Transverse colon (tissue), 4 donors: Measurements from ENCODE around the gene UBA6. TPM values are rescaled to one million over a fixed set of nuclear protein-coding genes. Genes with fewer than 3 reads are reported as not detected.

ENCODE experiments used
- DNase-seq: peaks from one replicate; pipeline ENCODE4 v3.0.0-alpha.2; 2019
- H3K27ac ChIP-seq, 4 donors: fragments of 200-600 bp; sonication (generic); 2 replicates each; pipeline ENCODE4 v1.5.1; 2016 to 2018; ENCODE audit warnings: inconsistent platforms in 4 of 4
- H3K27me3 ChIP-seq: fragments of 200-600 bp; sonication (generic); 2 replicates; pipeline ENCODE4 v1.5.1; 2017; ENCODE audit warnings: inconsistent platforms
- H3K36me3 ChIP-seq, 4 donors: fragments of 200-600 bp; sonication (generic); 2 replicates each; pipeline ENCODE4 v1.5.1; 2017 to 2019; ENCODE audit warnings: inconsistent platforms in 4 of 4
- H3K4me1 ChIP-seq, 4 donors: fragments of 200-600 bp; sonication (generic); 2 replicates each; pipeline ENCODE4 v1.5.1; 2017 to 2020; ENCODE audit warnings: inconsistent platforms in 4 of 4
- H3K4me3 ChIP-seq, 4 donors: fragments of 200-600 bp; sonication (generic); 1 replicate in 1 of 4; 2 replicates in 3 of 4; pipeline versions ENCODE4 v1.5.1 to v1.6.1; 2017 to 2019; ENCODE audit warnings: inconsistent platforms in 4 of 4
- H3K9me3 ChIP-seq, 2 donors: fragments of 200-600 bp; sonication (generic); 2 replicates each; pipeline ENCODE4 v1.5.1; 2017 to 2019; ENCODE audit warnings: inconsistent platforms in 2 of 2
- EP300 ChIP-seq: sonication (generic); formaldehyde crosslinking; IDR thresholded peaks from one replicate; pipeline ENCODE4 v1.6.1; 2017; ENCODE audit warnings: antibody characterized with exemption, low read depth
- POLR2A ChIP-seq: fragments of 450-650 bp; IDR thresholded peaks from one replicate; pipeline ENCODE4 v1.6.1; 2016; ENCODE audit warnings: antibody characterized with exemption, mild to moderate bottlenecking, moderate library complexity
- POLR2AphosphoS5 ChIP-seq, 3 donors: sonication (generic); formaldehyde crosslinking; IDR thresholded peaks; one replicate each; pipeline ENCODE4 v1.6.1; 2016; ENCODE audit warnings: antibody characterized with exemption in 3 of 3
- WGBS, 2 donors: methylation state at CpG; one replicate each; pipeline ENCODE4 v1.1.5; 2018; ENCODE audit warnings: low coverage in 1 of 2; 5-methylcytosine and 5-hydroxymethylcytosine counted together
- in situ Hi-C, 4 donors: fragments of 200-750 bp; cut with MboI; loops; one replicate each; pipeline versions ENCODE4 v1.15.0 to v1.15.1; 2017; ENCODE audit warnings: low sequenced_read_pairs in 3 of 4, low pct_ligation_motif_present in 1 of 4, low pct_unique_long_range_greater_than_20kb in 1 of 4
- intact Hi-C: fragments of 100-400 bp; cut with DNase I; formaldehyde crosslinking; loops from one replicate; pipeline ENCODE4 v1.15.1; 2023; ENCODE audit warnings: low total_unique reads
- total RNA-seq, 4 donors: library from RNA; depleted of rRNA; stranded (reverse); fragments of >200 nt; gene quantifications; one replicate each; pipeline ENCODE4 v1.1.0, GENCODE V29; 2016
- TF ChIP-seq, protein P1 (sequence below), 5 experiments: fragments of 200-600 bp in 3 of 5; fragments of 450-650 bp in 2 of 5; sonication (generic) in 3 of 5; IDR thresholded peaks; 1 replicate in 2 of 5; 2 replicates in 3 of 5; pipeline ENCODE4 v1.5.1; 2016 to 2017; ENCODE audit warnings: antibody characterized with exemption in 5 of 5, inconsistent platforms in 3 of 5, mild to moderate bottlenecking in 2 of 5, moderate library complexity in 1 of 5

UBA6 gene
- total RNA-seq, result 10 to 100 TPM; 20.9 to 52.7 (median 48.6) TPM

GRCh38 chr4:67700738-67701516 lies at the start of gene UBA6:
UBA6 (minus strand) TSS chr4:67701155; CDS start chr4:67701119, 36 bp downstream.
- no peaks in the 10 kb centered on the region for H3K9me3 ChIP-seq
- H3K36me3 ChIP-seq, result no peaks in the 10 kb centered on the region
- peak within 1 kb of the TSS; percentile 67 to 100 (median 85) for H3K4me3 ChIP-seq
- 0 to 1% methylated on average over 1 to 44 of the region's 57 CpGs for WGBS, 2 donors
- no peaks in the 10 kb centered on the region for H3K27me3 ChIP-seq
- peak; percentile 98 for DNase-seq
- TF ChIP-seq EP300 (peak; percentile 55), POLR2AphosphoS5 (IDR thresholded peaks at IDR 0.05) (peak; percentile 73 to 86 (median 73)), POLR2A (peak; percentile 80)
- TF ChIP-seq, protein P1, sequence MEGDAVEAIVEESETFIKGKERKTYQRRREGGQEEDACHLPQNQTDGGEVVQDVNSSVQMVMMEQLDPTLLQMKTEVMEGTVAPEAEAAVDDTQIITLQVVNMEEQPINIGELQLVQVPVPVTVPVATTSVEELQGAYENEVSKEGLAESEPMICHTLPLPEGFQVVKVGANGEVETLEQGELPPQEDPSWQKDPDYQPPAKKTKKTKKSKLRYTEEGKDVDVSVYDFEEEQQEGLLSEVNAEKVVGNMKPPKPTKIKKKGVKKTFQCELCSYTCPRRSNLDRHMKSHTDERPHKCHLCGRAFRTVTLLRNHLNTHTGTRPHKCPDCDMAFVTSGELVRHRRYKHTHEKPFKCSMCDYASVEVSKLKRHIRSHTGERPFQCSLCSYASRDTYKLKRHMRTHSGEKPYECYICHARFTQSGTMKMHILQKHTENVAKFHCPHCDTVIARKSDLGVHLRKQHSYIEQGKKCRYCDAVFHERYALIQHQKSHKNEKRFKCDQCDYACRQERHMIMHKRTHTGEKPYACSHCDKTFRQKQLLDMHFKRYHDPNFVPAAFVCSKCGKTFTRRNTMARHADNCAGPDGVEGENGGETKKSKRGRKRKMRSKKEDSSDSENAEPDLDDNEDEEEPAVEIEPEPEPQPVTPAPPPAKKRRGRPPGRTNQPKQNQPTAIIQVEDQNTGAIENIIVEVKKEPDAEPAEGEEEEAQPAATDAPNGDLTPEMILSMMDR (IDR thresholded peaks at IDR 0.05), result peak in 4 of 5 experiments; percentile 18 to 48 (median 39)
- peak within 1 kb of the TSS; percentile 88 to 99 (median 94) for H3K27ac ChIP-seq
- in situ Hi-C loops, result no loop called here
- intact Hi-C loops, result no loop called here
- peaks cover 0 to 27% (median 16%) of the 10 kb centered on the region in 4 donors for H3K4me1 ChIP-seq

- Histone ChIP-seq H3K9me3 (no peaks in the 10 kb centered on the region), H3K36me3 (no peaks in the 10 kb centered on the region), H3K27ac (no peak overlapping the region), H3K4me3 (no peak overlapping the region), H3K4me1 (no peaks in the 10 kb centered on the region), H3K27me3 (no peaks in the 10 kb centered on the region)
- in situ Hi-C loops, result no loop called here
- intact Hi-C loops, result no loop called here
- WGBS, 2 donors, result 85 to 93% methylated on average over 4 of the region's 4 CpGs
- TF ChIP-seq EP300 (no peak), POLR2AphosphoS5 (IDR thresholded peaks at IDR 0.05) (no peak), POLR2A (no peak)
- TF ChIP-seq, protein P1 (IDR thresholded peaks at IDR 0.05), result no peak
- DNase-seq, result no peak
These were observed 49.7 kb upstream of the UBA6 start for GRCh38 chr4:67750691-67751090.

- intact Hi-C loops, result no loop called here
- H3K9me3 ChIP-seq, result no peaks in the 10 kb centered on the region
- no peak overlapping the region for H3K27ac ChIP-seq
- DNase-seq, result no peak
- H3K4me3 ChIP-seq, result no peak overlapping the region
- no peaks in the 10 kb centered on the region for H3K36me3 ChIP-seq
- no peaks in the 10 kb centered on the region for H3K27me3 ChIP-seq
- H3K4me1 ChIP-seq, result no peaks in the 10 kb centered on the region
- 75 to 79% methylated on average over 2 to 3 of the region's 3 CpGs for WGBS, 2 donors
- in situ Hi-C loops, result no loop called here
- TF ChIP-seq, protein P1 (IDR thresholded peaks at IDR 0.05), result no peak
- TF ChIP-seq POLR2AphosphoS5 (IDR thresholded peaks at IDR 0.05) (no peak), EP300 (no peak), POLR2A (no peak)
These were observed 48.3 kb upstream of the UBA6 start for GRCh38 chr4:67749286-67749685.

- H3K27ac ChIP-seq, result no peak overlapping the region
- H3K9me3 ChIP-seq, result no peaks in the 10 kb centered on the region
- no peak for TF ChIP-seq POLR2A
- TF ChIP-seq, protein P1 (IDR thresholded peaks at IDR 0.05), result peak in 4 of 5 experiments; percentile 42 to 77 (median 66)
- in situ Hi-C loops, result no loop called here
- no peaks in the 10 kb centered on the region for H3K36me3 ChIP-seq
- intact Hi-C loops, result no loop called here
- DNase-seq, result no peak
- H3K4me1 ChIP-seq, result no peaks in the 10 kb centered on the region
- H3K4me3 ChIP-seq, result no peak overlapping the region
- WGBS, 2 donors, result 54 to 66% methylated on average over 4 to 5 of the region's 5 CpGs
- no peaks in the 10 kb centered on the region for H3K27me3 ChIP-seq
These were observed 46.0 kb upstream of the UBA6 start for GRCh38 chr4:67746797-67747495.
